Mammary epithelial cell (primary cell): ENCODE data around the gene URB2.

ENCODE experiments used
- CTCF ChIP-seq, 2 donors: IDR thresholded peaks in 1 of 2; conservative IDR thresholded peaks in 1 of 2; 2 replicates each; pipeline ENCODE4 v1.5.1; 2011 to 2012; ENCODE audit warnings: inconsistent platforms in 2 of 2, low read length in 2 of 2, mild to moderate bottlenecking in 2 of 2, control low read depth in 1 of 2, low read depth in 1 of 2; ENCODE audit not compliant: insufficient read depth in 1 of 2; ENCODE audit errors: extremely low read depth in 1 of 2
- EZH2 ChIP-seq: IDR thresholded peaks from 2 replicates; pipeline ENCODE4 v1.6.1; 2012; ENCODE audit warnings: low read length, inconsistent platforms, borderline replicate concordance

- TF ChIP-seq EZH2 (no peak), CTCF (conservative IDR thresholded peaks at IDR 0.05 in 1 of 2, IDR thresholded peaks at IDR 0.05 in 1 of 2; ENCODE audit: extremely low read depth in 1 of 2, insufficient read depth in 1 of 2, low read depth in 1 of 2, low read length in 2 of 2) (no peak)
Observed at GRCh38 chr1:229685149-229685548, 59.1 kb downstream of the URB2 start.
